WTC11 (cell line): ENCODE data around the gene CADM2.

ENCODE experiments used
- ATF6 ChIP-seq: sonication (generic); formaldehyde crosslinking; IDR thresholded peaks from 2 replicates; pipeline ENCODE4 v1.8.1; 2023; ENCODE audit warnings: mild to moderate bottlenecking, missing genetic modification reagents
- CTCF ChIP-seq: fragments of 200-600 bp; IDR thresholded peaks from 2 replicates; pipeline ENCODE4 v1.8.0; 2022; ENCODE audit warnings: antibody characterized with exemption
- ZNF263 ChIP-seq: sonication (generic); formaldehyde crosslinking; IDR thresholded peaks from 2 replicates; pipeline ENCODE4 v1.8.1; 2022; ENCODE audit warnings: low read depth, mild to moderate bottlenecking, moderate library complexity, missing genetic modification reagents
- TF ChIP-seq, protein P1 (sequence below): sonication (generic); formaldehyde crosslinking; IDR thresholded peaks from 2 replicates; pipeline ENCODE4 v1.8.0; 2022; ENCODE audit warnings: mild to moderate bottlenecking, missing genetic modification reagents
- TF ChIP-seq, protein P2 (sequence below): sonication (generic); formaldehyde crosslinking; conservative IDR thresholded peaks from 2 replicates; pipeline ENCODE4 v1.8.1; 2022; ENCODE audit warnings: mild to moderate bottlenecking, missing genetic modification reagents

- TF ChIP-seq CTCF (no peak), ATF6 (CRISPR knock-in tag) (no peak), ZNF263 (CRISPR knock-in tag) (no peak)
- TF ChIP-seq, protein P1, sequence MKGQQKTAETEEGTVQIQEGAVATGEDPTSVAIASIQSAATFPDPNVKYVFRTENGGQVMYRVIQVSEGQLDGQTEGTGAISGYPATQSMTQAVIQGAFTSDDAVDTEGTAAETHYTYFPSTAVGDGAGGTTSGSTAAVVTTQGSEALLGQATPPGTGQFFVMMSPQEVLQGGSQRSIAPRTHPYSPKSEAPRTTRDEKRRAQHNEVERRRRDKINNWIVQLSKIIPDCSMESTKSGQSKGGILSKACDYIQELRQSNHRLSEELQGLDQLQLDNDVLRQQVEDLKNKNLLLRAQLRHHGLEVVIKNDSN: no peak
- TF ChIP-seq, protein P2, sequence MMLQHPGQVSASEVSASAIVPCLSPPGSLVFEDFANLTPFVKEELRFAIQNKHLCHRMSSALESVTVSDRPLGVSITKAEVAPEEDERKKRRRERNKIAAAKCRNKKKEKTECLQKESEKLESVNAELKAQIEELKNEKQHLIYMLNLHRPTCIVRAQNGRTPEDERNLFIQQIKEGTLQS: no peak
Measured at GRCh38 chr3:85864896-85865295, 906.1 kb downstream of the CADM2 start.
